ENCODE measurements around the gene NCOA4. TPM values are rescaled to one million over a fixed set of nuclear protein-coding genes. Genes with fewer than 3 reads are reported as not detected.

The NCOA4 gene
- total and polyA plus RNA-seq, 2 of the 8 experiments (the other 6 are each of a cell fraction or from before 2014, with no cell fraction given): 28.9 to 65.2 TPM

DNA sequence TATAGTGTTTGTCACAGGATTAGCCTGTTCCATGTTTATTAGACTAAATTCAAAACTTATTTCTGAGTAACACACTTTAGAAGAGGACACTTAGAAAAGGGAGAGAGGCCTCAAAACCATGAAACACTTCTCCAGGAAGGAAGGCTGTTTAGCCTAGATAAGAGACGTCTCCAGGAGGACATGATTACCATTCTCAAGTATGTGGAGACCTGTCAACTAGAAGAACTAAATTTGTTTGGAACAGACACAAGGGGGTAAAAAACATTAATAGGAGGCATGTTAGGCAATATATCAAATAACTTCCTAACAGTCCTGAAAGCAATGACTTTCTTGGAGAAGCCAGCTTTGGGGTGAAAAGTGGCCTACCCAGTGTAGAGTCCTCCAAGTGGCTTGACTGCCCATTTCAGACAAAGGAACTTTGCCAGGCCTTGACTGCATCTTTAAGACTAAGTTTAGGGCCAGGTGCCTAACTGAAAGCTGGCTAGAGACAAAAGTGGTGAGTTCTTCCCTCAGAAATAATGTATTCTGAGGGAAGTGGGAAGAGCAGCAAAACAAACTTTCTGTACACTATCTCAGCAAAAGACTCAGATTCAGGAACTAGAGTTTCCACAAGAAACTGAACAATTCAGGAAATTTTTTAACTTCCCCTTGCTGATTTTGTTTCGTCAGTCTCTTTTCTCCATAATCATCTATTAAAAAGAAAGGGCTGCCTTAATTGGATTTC is 11.8 kb downstream of the NCOA4 start:
- H4K20me1 ChIP-seq (replicated peaks in 1 of 2; ENCODE audit: control insufficient read depth in 1 of 2, insufficient read depth in 2 of 2, low read length in 2 of 2): peaks cover 9 to 10% of the 10 kb centered on the region in 2 experiments
- H3K4me1 ChIP-seq (replicated peaks in 1 of 4; ENCODE audit: control insufficient read depth in 3 of 4, insufficient read depth in 4 of 4, low read length in 3 of 4): peaks cover 0 to 7% (median 3%) of the 10 kb centered on the region in 4 experiments; a peak in 3 of 7 replicates
- H3K4me2 ChIP-seq (ENCODE audit: insufficient read depth in 1 of 2, low read depth in 2 of 2, low read length in 2 of 2): no peak overlapping the region
- 85% methylated on average over 2 of the region's 2 CpGs; no CpG with 5 or more reads in 1 of the 2 experiments for WGBS, 2 experiments (ENCODE audit: extremely low coverage in 1 of 2, insufficient coverage in 1 of 2, insufficient read length in 1 of 2, insufficient replicate concordance in 2 of 2, low coverage in 1 of 2, low lambda C conversion rate in 2 of 2, missing lambda C conversion rate in 1 of 2)
- no peak overlapping the region for H3K23ac ChIP-seq (ENCODE audit: insufficient read length)
- H2BK5ac ChIP-seq (ENCODE audit: low read depth, low read length): no peak overlapping the region
- no peak overlapping the region for H3K4ac ChIP-seq (replicated peaks; ENCODE audit: insufficient read length, low read depth, low read length)
- POLR2A ChIA-PET (ENCODE audit: partially characterized antibody): interaction anchor here (2.9 kb wide), 1 partner anchor 14 kb away, joined by 10 read pairs; no protein-coding TSS in a partner anchor
- CTCF ChIA-PET (ENCODE audit: partially characterized antibody): interaction anchor here (2.2 kb wide), 1 partner anchor 210 kb away, joined by 7 read pairs; no protein-coding TSS in a partner anchor
- no peak overlapping the region for H3K18ac ChIP-seq (ENCODE audit: extremely low read depth, low read length)
- H3K79me2 ChIP-seq (ENCODE audit: control insufficient read depth in 1 of 2, insufficient read depth in 2 of 2, low read length in 2 of 2): peaks cover 3 to 60% of the 10 kb centered on the region in 2 experiments; a peak in 3 of 4 replicates
- no peaks in the 10 kb centered on the region; the same call in 1 of the 2 replicates for H3K23me2 ChIP-seq (ENCODE audit: low read depth, low read length)
- TF ChIP-seq SIX5 (IDR thresholded peaks at IDR 0.05; ENCODE audit: low read depth, low read length) (no peak), TCF12 (IDR thresholded peaks at IDR 0.05; ENCODE audit: low read depth, low read length) (no peak), SIRT6 (IDR thresholded peaks at IDR 0.05; ENCODE audit: low read length) (no peak), POU5F1 (IDR thresholded peaks at IDR 0.05; ENCODE audit: low read depth, low read length) (no peak), SP2 (IDR thresholded peaks at IDR 0.05; ENCODE audit: low read length) (no peak), POLR2AphosphoS5 (IDR thresholded peaks at IDR 0.05; ENCODE audit: low read depth, low read length) (no peak), NANOG (IDR thresholded peaks at IDR 0.05; ENCODE audit: insufficient read depth, low read depth, low read length, poor library complexity, severe bottlenecking) (no peak), CHD1 (IDR thresholded peaks at IDR 0.05; ENCODE audit: low read depth, low read length) (no peak), EZH2 (IDR thresholded peaks at IDR 0.05; ENCODE audit: low read depth, low read length, severe bottlenecking) (no peak), HDAC2 (IDR thresholded peaks at IDR 0.05; ENCODE audit: borderline replicate concordance in 1 of 2, low read depth in 2 of 2, low read length in 2 of 2) (no peak), FOSL1 (IDR thresholded peaks at IDR 0.05; ENCODE audit: insufficient read depth, low read depth, low read length) (no peak)
- no peak overlapping the region for H2BK120ac ChIP-seq (replicated peaks; ENCODE audit: low read depth, low read length)
- no peak overlapping the region for H4K5ac ChIP-seq (ENCODE audit: insufficient read length, low read depth, low read length)
- no peak overlapping the region for H3K27ac ChIP-seq (ENCODE audit: low read depth, low read length)
- DNase-seq (ENCODE audit: low read depth in 1 of 2, low spot score in 2 of 2): no peak
- peaks cover 0 to 11% (median 4%) of the 10 kb centered on the region in 4 experiments; a peak in 5 of 8 replicates for H3K36me3 ChIP-seq (ENCODE audit: control insufficient read depth in 2 of 4, insufficient read depth in 4 of 4, low read length in 3 of 4)
- H2BK20ac ChIP-seq (ENCODE audit: low read length): no peak overlapping the region
- H3K4me3 ChIP-seq (ENCODE audit: extremely low read depth in 1 of 4, insufficient read depth in 2 of 4, low read depth in 3 of 4, low read length in 4 of 4): no peak overlapping the region
- H3K14ac ChIP-seq (ENCODE audit: insufficient read length): no peak overlapping the region
- no peak overlapping the region for H4K8ac ChIP-seq (ENCODE audit: extremely low read depth, insufficient read depth, low read length)
- H2BK15ac ChIP-seq (ENCODE audit: low read length): no peak overlapping the region
- no peak overlapping the region for H3K9ac ChIP-seq (replicated peaks in 1 of 4; ENCODE audit: extremely low read depth in 1 of 4, low read depth in 3 of 4, low read length in 3 of 4)
- H2AK5ac ChIP-seq (ENCODE audit: low read depth, low read length): no peak overlapping the region
- H3K9me3 ChIP-seq (ENCODE audit: insufficient read depth in 2 of 2, low read depth in 1 of 2, low read length in 1 of 2): no peaks in the 10 kb centered on the region
- H2BK12ac ChIP-seq (ENCODE audit: low read depth, low read length): no peak overlapping the region
- FAIRE-seq: no peak
- H3K79me1 ChIP-seq (ENCODE audit: low read depth, low read length): peaks cover 2% of the 10 kb centered on the region; the same call in 1 of the 2 replicates
- no peak overlapping the region for H4K91ac ChIP-seq (replicated peaks; ENCODE audit: insufficient read length, low read length)
- no peaks in the 10 kb centered on the region for H3K27me3 ChIP-seq (replicated peaks in 1 of 4; ENCODE audit: control insufficient read depth in 3 of 4, extremely low read depth in 1 of 4, insufficient read depth in 3 of 4, low read length in 3 of 4)
- no peak overlapping the region for H2AFZ ChIP-seq (ENCODE audit: low read length)
- H3K56ac ChIP-seq (replicated peaks; ENCODE audit: insufficient read length, low read depth, low read length): no peak overlapping the region
